ENCODE measurements around the gene HAGH. TPM values are rescaled to one million over a fixed set of nuclear protein-coding genes. Genes with fewer than 3 reads are reported as not detected.

HAGH gene
- total RNA-seq, 1 experiment from 2014 or later, result 36.0 TPM

DNA sequence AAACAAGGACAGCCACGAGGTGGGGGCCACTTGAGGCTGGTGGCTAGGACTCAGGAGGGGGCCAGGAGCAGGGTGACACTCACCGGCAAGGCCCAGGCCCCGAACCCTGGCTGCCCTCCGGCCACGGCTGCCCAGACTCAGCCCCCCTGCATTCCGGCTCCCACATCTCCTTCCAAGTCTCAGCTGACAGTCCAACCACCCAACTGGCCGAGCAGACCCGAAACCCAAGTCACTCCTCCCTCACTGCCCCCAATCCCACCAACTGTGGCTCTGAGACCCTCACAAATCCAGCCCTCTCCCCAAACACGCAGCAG, 9.4 kb downstream of the HAGH start:
- Mint-ChIP-seq H3K27me3 (ENCODE audit: low read depth) (no peaks in the 10 kb centered on the region), H3K4me1 (no peaks in the 10 kb centered on the region)
- POLR2A ChIA-PET, result no interaction called here

More for the DNA sequence above, 9.4 kb downstream of the HAGH start:
- no peak overlapping the region for H3K4me3 Mint-ChIP-seq
- CTCF ChIA-PET, result no interaction called here
- H3K36me3 Mint-ChIP-seq, result peaks cover 6% of the 10 kb centered on the region
- H3K9me3 Mint-ChIP-seq, result no peaks in the 10 kb centered on the region
- DNase-seq (ENCODE audit: low spot score), result no peak
- TF ChIP-seq, protein P1, sequence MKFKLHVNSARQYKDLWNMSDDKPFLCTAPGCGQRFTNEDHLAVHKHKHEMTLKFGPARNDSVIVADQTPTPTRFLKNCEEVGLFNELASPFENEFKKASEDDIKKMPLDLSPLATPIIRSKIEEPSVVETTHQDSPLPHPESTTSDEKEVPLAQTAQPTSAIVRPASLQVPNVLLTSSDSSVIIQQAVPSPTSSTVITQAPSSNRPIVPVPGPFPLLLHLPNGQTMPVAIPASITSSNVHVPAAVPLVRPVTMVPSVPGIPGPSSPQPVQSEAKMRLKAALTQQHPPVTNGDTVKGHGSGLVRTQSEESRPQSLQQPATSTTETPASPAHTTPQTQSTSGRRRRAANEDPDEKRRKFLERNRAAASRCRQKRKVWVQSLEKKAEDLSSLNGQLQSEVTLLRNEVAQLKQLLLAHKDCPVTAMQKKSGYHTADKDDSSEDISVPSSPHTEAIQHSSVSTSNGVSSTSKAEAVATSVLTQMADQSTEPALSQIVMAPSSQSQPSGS (CRISPR knock-in tag; IDR thresholded peaks at IDR 0.05; ENCODE audit: borderline replicate concordance, low read depth), result no peak
- no peak for TF ChIP-seq ZNF138 (CRISPR knock-in tag; conservative IDR thresholded peaks at IDR 0.05)
- TF ChIP-seq FOXP1 (CRISPR knock-in tag; IDR thresholded peaks at IDR 0.05; ENCODE audit: borderline replicate concordance), result no peak
- TF ChIP-seq, protein P2, sequence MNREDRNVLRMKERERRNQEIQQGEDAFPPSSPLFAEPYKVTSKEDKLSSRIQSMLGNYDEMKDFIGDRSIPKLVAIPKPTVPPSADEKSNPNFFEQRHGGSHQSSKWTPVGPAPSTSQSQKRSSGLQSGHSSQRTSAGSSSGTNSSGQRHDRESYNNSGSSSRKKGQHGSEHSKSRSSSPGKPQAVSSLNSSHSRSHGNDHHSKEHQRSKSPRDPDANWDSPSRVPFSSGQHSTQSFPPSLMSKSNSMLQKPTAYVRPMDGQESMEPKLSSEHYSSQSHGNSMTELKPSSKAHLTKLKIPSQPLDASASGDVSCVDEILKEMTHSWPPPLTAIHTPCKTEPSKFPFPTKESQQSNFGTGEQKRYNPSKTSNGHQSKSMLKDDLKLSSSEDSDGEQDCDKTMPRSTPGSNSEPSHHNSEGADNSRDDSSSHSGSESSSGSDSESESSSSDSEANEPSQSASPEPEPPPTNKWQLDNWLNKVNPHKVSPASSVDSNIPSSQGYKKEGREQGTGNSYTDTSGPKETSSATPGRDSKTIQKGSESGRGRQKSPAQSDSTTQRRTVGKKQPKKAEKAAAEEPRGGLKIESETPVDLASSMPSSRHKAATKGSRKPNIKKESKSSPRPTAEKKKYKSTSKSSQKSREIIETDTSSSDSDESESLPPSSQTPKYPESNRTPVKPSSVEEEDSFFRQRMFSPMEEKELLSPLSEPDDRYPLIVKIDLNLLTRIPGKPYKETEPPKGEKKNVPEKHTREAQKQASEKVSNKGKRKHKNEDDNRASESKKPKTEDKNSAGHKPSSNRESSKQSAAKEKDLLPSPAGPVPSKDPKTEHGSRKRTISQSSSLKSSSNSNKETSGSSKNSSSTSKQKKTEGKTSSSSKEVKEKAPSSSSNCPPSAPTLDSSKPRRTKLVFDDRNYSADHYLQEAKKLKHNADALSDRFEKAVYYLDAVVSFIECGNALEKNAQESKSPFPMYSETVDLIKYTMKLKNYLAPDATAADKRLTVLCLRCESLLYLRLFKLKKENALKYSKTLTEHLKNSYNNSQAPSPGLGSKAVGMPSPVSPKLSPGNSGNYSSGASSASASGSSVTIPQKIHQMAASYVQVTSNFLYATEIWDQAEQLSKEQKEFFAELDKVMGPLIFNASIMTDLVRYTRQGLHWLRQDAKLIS (CRISPR knock-in tag; IDR thresholded peaks at IDR 0.05; ENCODE audit: borderline replicate concordance), result no peak
- TF ChIP-seq TP53 (CRISPR knock-in tag; IDR thresholded peaks at IDR 0.05), result no peak
- TF ChIP-seq ZNF671 (CRISPR knock-in tag; IDR thresholded peaks at IDR 0.05), result no peak
- TF ChIP-seq, protein P3, sequence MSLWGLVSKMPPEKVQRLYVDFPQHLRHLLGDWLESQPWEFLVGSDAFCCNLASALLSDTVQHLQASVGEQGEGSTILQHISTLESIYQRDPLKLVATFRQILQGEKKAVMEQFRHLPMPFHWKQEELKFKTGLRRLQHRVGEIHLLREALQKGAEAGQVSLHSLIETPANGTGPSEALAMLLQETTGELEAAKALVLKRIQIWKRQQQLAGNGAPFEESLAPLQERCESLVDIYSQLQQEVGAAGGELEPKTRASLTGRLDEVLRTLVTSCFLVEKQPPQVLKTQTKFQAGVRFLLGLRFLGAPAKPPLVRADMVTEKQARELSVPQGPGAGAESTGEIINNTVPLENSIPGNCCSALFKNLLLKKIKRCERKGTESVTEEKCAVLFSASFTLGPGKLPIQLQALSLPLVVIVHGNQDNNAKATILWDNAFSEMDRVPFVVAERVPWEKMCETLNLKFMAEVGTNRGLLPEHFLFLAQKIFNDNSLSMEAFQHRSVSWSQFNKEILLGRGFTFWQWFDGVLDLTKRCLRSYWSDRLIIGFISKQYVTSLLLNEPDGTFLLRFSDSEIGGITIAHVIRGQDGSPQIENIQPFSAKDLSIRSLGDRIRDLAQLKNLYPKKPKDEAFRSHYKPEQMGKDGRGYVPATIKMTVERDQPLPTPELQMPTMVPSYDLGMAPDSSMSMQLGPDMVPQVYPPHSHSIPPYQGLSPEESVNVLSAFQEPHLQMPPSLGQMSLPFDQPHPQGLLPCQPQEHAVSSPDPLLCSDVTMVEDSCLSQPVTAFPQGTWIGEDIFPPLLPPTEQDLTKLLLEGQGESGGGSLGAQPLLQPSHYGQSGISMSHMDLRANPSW (CRISPR knock-in tag; conservative IDR thresholded peaks at IDR 0.05; ENCODE audit: low read depth), result no peak
- TF ChIP-seq, protein P4, sequence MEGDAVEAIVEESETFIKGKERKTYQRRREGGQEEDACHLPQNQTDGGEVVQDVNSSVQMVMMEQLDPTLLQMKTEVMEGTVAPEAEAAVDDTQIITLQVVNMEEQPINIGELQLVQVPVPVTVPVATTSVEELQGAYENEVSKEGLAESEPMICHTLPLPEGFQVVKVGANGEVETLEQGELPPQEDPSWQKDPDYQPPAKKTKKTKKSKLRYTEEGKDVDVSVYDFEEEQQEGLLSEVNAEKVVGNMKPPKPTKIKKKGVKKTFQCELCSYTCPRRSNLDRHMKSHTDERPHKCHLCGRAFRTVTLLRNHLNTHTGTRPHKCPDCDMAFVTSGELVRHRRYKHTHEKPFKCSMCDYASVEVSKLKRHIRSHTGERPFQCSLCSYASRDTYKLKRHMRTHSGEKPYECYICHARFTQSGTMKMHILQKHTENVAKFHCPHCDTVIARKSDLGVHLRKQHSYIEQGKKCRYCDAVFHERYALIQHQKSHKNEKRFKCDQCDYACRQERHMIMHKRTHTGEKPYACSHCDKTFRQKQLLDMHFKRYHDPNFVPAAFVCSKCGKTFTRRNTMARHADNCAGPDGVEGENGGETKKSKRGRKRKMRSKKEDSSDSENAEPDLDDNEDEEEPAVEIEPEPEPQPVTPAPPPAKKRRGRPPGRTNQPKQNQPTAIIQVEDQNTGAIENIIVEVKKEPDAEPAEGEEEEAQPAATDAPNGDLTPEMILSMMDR (IDR thresholded peaks at IDR 0.05), result no peak
- TF ChIP-seq, protein P5, sequence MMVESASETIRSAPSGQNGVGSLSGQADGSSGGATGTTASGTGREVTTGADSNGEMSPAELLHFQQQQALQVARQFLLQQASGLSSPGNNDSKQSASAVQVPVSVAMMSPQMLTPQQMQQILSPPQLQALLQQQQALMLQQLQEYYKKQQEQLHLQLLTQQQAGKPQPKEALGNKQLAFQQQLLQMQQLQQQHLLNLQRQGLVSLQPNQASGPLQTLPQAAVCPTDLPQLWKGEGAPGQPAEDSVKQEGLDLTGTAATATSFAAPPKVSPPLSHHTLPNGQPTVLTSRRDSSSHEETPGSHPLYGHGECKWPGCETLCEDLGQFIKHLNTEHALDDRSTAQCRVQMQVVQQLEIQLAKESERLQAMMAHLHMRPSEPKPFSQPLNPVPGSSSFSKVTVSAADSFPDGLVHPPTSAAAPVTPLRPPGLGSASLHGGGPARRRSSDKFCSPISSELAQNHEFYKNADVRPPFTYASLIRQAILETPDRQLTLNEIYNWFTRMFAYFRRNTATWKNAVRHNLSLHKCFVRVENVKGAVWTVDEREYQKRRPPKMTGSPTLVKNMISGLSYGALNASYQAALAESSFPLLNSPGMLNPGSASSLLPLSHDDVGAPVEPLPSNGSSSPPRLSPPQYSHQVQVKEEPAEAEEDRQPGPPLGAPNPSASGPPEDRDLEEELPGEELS (CRISPR knock-in tag; IDR thresholded peaks at IDR 0.05), result no peak
- TF ChIP-seq SMAD3 (CRISPR knock-in tag; IDR thresholded peaks at IDR 0.05; ENCODE audit: borderline replicate concordance), result no peak
- ATAC-seq, result no peak
- H3K27ac Mint-ChIP-seq, result no peak overlapping the region

Data from WTC11 (cell line).